Psoas muscle (tissue), 8 donors: ENCODE results near the gene BAZ2B. TPM values are rescaled to one million over a fixed set of nuclear protein-coding genes. Genes with fewer than 3 reads are reported as not detected.
"Not testable (repeated sequence)": the region's sequence is repeated elsewhere in the genome, so short reads cannot be mapped to it uniquely, and the experiment has no call there.

Source experiments
- ATAC-seq, 4 donors: fragments of 200-7000 bp; cut with Tn5 transposase; one replicate each; pipeline ENCODE4 v1.9.1; 2020; ENCODE audit warnings: moderate library complexity in 3 of 4, mild to moderate bottlenecking in 2 of 4
- DNase-seq, 2 donors: peaks; one replicate each; pipeline ENCODE4 v3.0.0-alpha.2; 2020
- H3K27ac ChIP-seq: fragments of 200-600 bp; one replicate; pipeline ENCODE4 v1.8.0; 2022
- H3K27me3 ChIP-seq, 3 donors: fragments of 200-600 bp in 1 of 3; one replicate each; pipeline versions ENCODE4 v1.6.1 to v1.8.0; 2013 to 2022; ENCODE audit warnings: low read length in 2 of 3, mild to moderate bottlenecking in 2 of 3, moderate library complexity in 1 of 3; ENCODE audit not compliant: insufficient read depth in 3 of 3
- H3K36me3 ChIP-seq, 2 donors: fragments of 200-600 bp in 1 of 2; one replicate each; pipeline versions ENCODE4 v1.6.1 to v1.8.0; 2013 to 2022; ENCODE audit warnings: low read depth in 1 of 2, mild to moderate bottlenecking in 1 of 2, moderate library complexity in 1 of 2; ENCODE audit not compliant: insufficient read depth in 1 of 2
- H3K4me1 ChIP-seq: fragments of 200-600 bp; one replicate; pipeline ENCODE4 v1.8.0; 2022
- H3K4me3 ChIP-seq: fragments of 200-600 bp; one replicate; pipeline ENCODE4 v1.8.0; 2022; ENCODE audit warnings: mild to moderate bottlenecking
- H3K9me3 ChIP-seq: fragments of 200-600 bp; one replicate; pipeline ENCODE4 v1.8.0; 2022
- CTCF ChIP-seq: fragments of 200-600 bp; IDR thresholded peaks from one replicate; pipeline ENCODE4 v1.8.0; 2022; ENCODE audit warnings: antibody characterized with exemption
- WGBS, 3 donors: extraction: QIAGEN DNeasy Blood & Tissue Kit; methylation state at CpG; one replicate each; pipeline versions ENCODE4 v1.1.6 to v1.1.7; 2013; 5-methylcytosine and 5-hydroxymethylcytosine counted together
- intact Hi-C, 2 donors: fragments of 100-400 bp; cut with DNase I; formaldehyde crosslinking; loops; one replicate each; pipeline versions ENCODE4 v1.11.0 to v1.14.2; 2022
- polyA plus RNA-seq, 3 donors: library from polyadenylated mRNA; stranded (reverse); fragments of 200-250 nt; gene quantifications; one replicate each; pipeline ENCODE4 v1.2.3, GENCODE V29; 2013
- total RNA-seq, 4 donors: library from RNA; stranded (reverse); fragmentation: NEBNext Ultra II Directional in 2 of 4; extraction: Animal tissue kit (Norgen Biotek cat#: 25700) in 2 of 4; gene quantifications; one replicate each; pipeline versions ENCODE4 v1.2.1 to v1.2.4, GENCODE V29; 2021 to 2023
- donor health status: healthy with polysubstance abuse.
- donor health status: DM: no; HTN: no; CAD: no; lungs with moderate emphysema.
- donor health status: Bipolar disorder and iron deficiency.
- donor health status: healthy.
- donor health status: DM: yes; HTN: yes; CAD: no.
- donor health status: DM: no; HTN: no; CAD: no.
- donor health status: DM: no; HTN: no; CAD: no.
- donor health status: DM: yes; HTN: yes; CAD: no.

BAZ2B gene
- total and polyA plus RNA-seq, 7 donors: 7.5 to 27.0 (median 22.7) TPM

- Histone ChIP-seq H3K4me1 (peaks cover 9% of the 10 kb centered on the region), H3K27me3 (no peaks in the 10 kb centered on the region), H3K9me3 (peaks cover 8% of the 10 kb centered on the region), H3K36me3 (no peaks in the 10 kb centered on the region), H3K4me3 (no peak overlapping the region), H3K27ac (no peak overlapping the region)
- no peak for TF ChIP-seq CTCF
- WGBS, 3 donors: 44 to 59% (median 51%) methylated on average over 4 of the region's 4 CpGs
- ATAC-seq: no peak
- intact Hi-C loops: no loop called here
- no peak for DNase-seq
These were observed 18.9 kb upstream of the BAZ2B start for GRCh38 chr2:159635006-159635789.

GRCh38 chr2:159633219-159633618, 16.9 kb upstream of the BAZ2B start:
- TF ChIP-seq CTCF: no peak
- no peak for DNase-seq
- Histone ChIP-seq H3K27ac (no peak overlapping the region), H3K9me3 (no peaks in the 10 kb centered on the region), H3K36me3 (no peaks in the 10 kb centered on the region), H3K27me3 (no peaks in the 10 kb centered on the region), H3K4me1 (peaks cover 9% of the 10 kb centered on the region), H3K4me3 (no peak overlapping the region)
- no peak for ATAC-seq
- intact Hi-C loops: no loop called here
- 89 to 100% (median 91%) methylated on average over 2 of the region's 2 CpGs for WGBS, 3 donors

- H3K36me3 ChIP-seq, H3K9me3 ChIP-seq, H3K4me1 ChIP-seq, ATAC-seq, DNase-seq, H3K27ac ChIP-seq, H3K27me3 ChIP-seq, H3K4me3 ChIP-seq: not testable (repeated sequence)
- WGBS, 3 donors: 87 to 96% (median 92%) methylated on average over 2 of the region's 2 CpGs
- intact Hi-C loops: loop anchor here in 1 of 2 donors (10.0 kb wide), 1 partner anchor 49 kb away; no protein-coding TSS in a partner anchor
These were observed 9.3 kb upstream of the BAZ2B start for GRCh38 chr2:159625628-159626027.

- DNase-seq (no peak), ATAC-seq (no peak)
- H3K4me1 ChIP-seq: peaks cover 3% of the 10 kb centered on the region
- no peak overlapping the region for H3K4me3 ChIP-seq
- TF ChIP-seq CTCF: no peak
- H3K27me3 ChIP-seq: no peaks in the 10 kb centered on the region
- no peaks in the 10 kb centered on the region for H3K36me3 ChIP-seq
- 94 to 100% (median 98%) methylated on average over 1 of the region's 1 CpG for WGBS, 3 donors
- intact Hi-C loops: loop anchor here in 1 of 2 donors (10.0 kb wide), 1 partner anchor 51 kb away; no protein-coding TSS in a partner anchor
- H3K27ac ChIP-seq: no peak overlapping the region
- H3K9me3 ChIP-seq: no peaks in the 10 kb centered on the region
These were observed 7.1 kb upstream of the BAZ2B start for GRCh38 chr2:159623436-159623835.

GRCh38 chr2:159622966-159623365, 6.6 kb upstream of the BAZ2B start:
- no peaks in the 10 kb centered on the region for H3K36me3 ChIP-seq
- intact Hi-C loops: loop anchor here in 1 of 2 donors (10.0 kb wide), 1 partner anchor 52 kb away; no protein-coding TSS in a partner anchor
- 80 to 89% (median 87%) methylated on average over 2 of the region's 2 CpGs for WGBS, 3 donors
- H3K9me3 ChIP-seq: no peaks in the 10 kb centered on the region
- H3K4me1 ChIP-seq: peaks cover 7% of the 10 kb centered on the region
- DNase-seq (no peak), ATAC-seq (no peak)
- TF ChIP-seq CTCF: no peak
- H3K27me3 ChIP-seq: no peaks in the 10 kb centered on the region
- H3K27ac ChIP-seq: no peak overlapping the region
- H3K4me3 ChIP-seq: no peak overlapping the region
